ENCODE measurements around the gene USP6NL. TPM values are rescaled to one million over a fixed set of nuclear protein-coding genes. Genes with fewer than 3 reads are reported as not detected.

The USP6NL gene
- total RNA-seq, 2 donors from 2014 or later, result 18.3 to 20.1 TPM

- DNase-seq (no peak), ATAC-seq (no peak)
- intact Hi-C loops (cut with DNase I, micrococcal nuclease), result no loop called here
Measured at GRCh38 chr10:11532306-11532705, 79.1 kb downstream of the USP6NL start.

- ATAC-seq (no peak), DNase-seq (no peak)
- intact Hi-C loops (cut with DNase I, micrococcal nuclease), result no loop called here
Measured at GRCh38 chr10:11530806-11531205, 80.6 kb downstream of the USP6NL start.

- DNase-seq (no peak), ATAC-seq (no peak)
- intact Hi-C loops (cut with DNase I, micrococcal nuclease), result loop anchor here in 1 of 2 donors (10.0 kb wide), 1 partner anchor 75 kb away; no protein-coding TSS in a partner anchor
Measured at GRCh38 chr10:11529276-11529903, 82.1 kb downstream of the USP6NL start.

GRCh38 chr10:11528286-11528685 is 83.2 kb downstream of the USP6NL start:
- DNase-seq, result no peak
- no peak for ATAC-seq
- intact Hi-C loops (cut with DNase I, micrococcal nuclease), result loop anchor here in 1 of 2 donors (10.0 kb wide), 1 partner anchor 77 kb away; no protein-coding TSS in a partner anchor

GRCh38 chr10:11527691-11528255 is 83.7 kb downstream of the USP6NL start:
- no peak for ATAC-seq
- DNase-seq, result no peak
- intact Hi-C loops (cut with DNase I, micrococcal nuclease), result loop anchor here in 1 of 2 donors (10.0 kb wide), 1 partner anchor 77 kb away; no protein-coding TSS in a partner anchor

- intact Hi-C loops (cut with DNase I, micrococcal nuclease), result loop anchor here in 1 of 2 donors (10.0 kb wide), 1 partner anchor 78 kb away; no protein-coding TSS in a partner anchor
- ATAC-seq, result no peak
Measured at GRCh38 chr10:11527068-11527467, 84.4 kb downstream of the USP6NL start.

GRCh38 chr10:11525503-11525902 is 85.9 kb downstream of the USP6NL start:
- DNase-seq (peak in 1 of 2 donors; percentile 35), ATAC-seq (no peak)
- intact Hi-C loops (cut with DNase I, micrococcal nuclease), result loop anchor here in 1 of 2 donors (10.0 kb wide), 1 partner anchor 79 kb away; no protein-coding TSS in a partner anchor

More at GRCh38 chr10:11527068-11527467, 84.4 kb downstream of the USP6NL start:
- no peak for DNase-seq

- intact Hi-C loops (cut with DNase I, micrococcal nuclease), result loop anchor here in 1 of 2 donors (10.0 kb wide), 1 partner anchor 82 kb away; no protein-coding TSS in a partner anchor
- DNase-seq (peak; percentile 40 to 52), ATAC-seq (peak; percentile 92)
Measured at GRCh38 chr10:11522821-11523245, 88.6 kb downstream of the USP6NL start.

- ATAC-seq (no peak), DNase-seq (no peak)
- intact Hi-C loops (cut with DNase I, micrococcal nuclease), result loop anchor here in 1 of 2 donors (10.0 kb wide), 1 partner anchor 83 kb away; no protein-coding TSS in a partner anchor
Measured at GRCh38 chr10:11521860-11522259, 89.6 kb downstream of the USP6NL start.

- no peak for DNase-seq
- intact Hi-C loops (cut with DNase I, micrococcal nuclease), result loop anchor here in 1 of 2 donors (10.0 kb wide), 1 partner anchor 84 kb away; no protein-coding TSS in a partner anchor
- no peak for ATAC-seq
Measured at GRCh38 chr10:11520892-11521291, 90.6 kb downstream of the USP6NL start.

- ATAC-seq (no peak), DNase-seq (no peak)
- intact Hi-C loops (cut with DNase I, micrococcal nuclease), result loop anchor here (5.0 to 10.0 kb wide), 2 partner anchors 208 to 210 kb away; no protein-coding TSS in a partner anchor
Measured at GRCh38 chr10:11517150-11517549, 94.3 kb downstream of the USP6NL start.

- no peak for ATAC-seq
- no peak for DNase-seq
- intact Hi-C loops (cut with DNase I, micrococcal nuclease), result loop anchor here (5.0 to 10.0 kb wide), 2 partner anchors 208 to 211 kb away; no protein-coding TSS in a partner anchor
Measured at GRCh38 chr10:11516431-11516746, 95.1 kb downstream of the USP6NL start.

GRCh38 chr10:11515596-11516430 is 95.6 kb downstream of the USP6NL start:
- intact Hi-C loops (cut with DNase I, micrococcal nuclease), result loop anchor here (2.0 to 10.0 kb wide), 3 partner anchors 209 to 243 kb away; no protein-coding TSS in a partner anchor
- ATAC-seq (peak; percentile 92), DNase-seq (peak; percentile 31 to 36)

GRCh38 chr10:11513727-11514126 is 97.7 kb downstream of the USP6NL start:
- DNase-seq (no peak), ATAC-seq (no peak)
- intact Hi-C loops (cut with DNase I, micrococcal nuclease), result loop anchor here in 1 of 2 donors (2.0 to 10.0 kb wide), 2 partner anchors 211 to 245 kb away; no protein-coding TSS in a partner anchor

GRCh38 chr10:11512596-11512995 is 98.9 kb downstream of the USP6NL start:
- DNase-seq (no peak), ATAC-seq (no peak)
- intact Hi-C loops (cut with DNase I, micrococcal nuclease), result loop anchor here in 1 of 2 donors (10.0 kb wide), 1 partner anchor 212 kb away; no protein-coding TSS in a partner anchor

GRCh38 chr10:11511321-11511720 is 100.1 kb downstream of the USP6NL start:
- DNase-seq (no peak), ATAC-seq (no peak)
- intact Hi-C loops (cut with DNase I, micrococcal nuclease), result loop anchor here in 1 of 2 donors (10.0 kb wide), 1 partner anchor 213 kb away; no protein-coding TSS in a partner anchor

GRCh38 chr10:11510736-11511135 is 100.7 kb downstream of the USP6NL start:
- DNase-seq (no peak), ATAC-seq (no peak)
- intact Hi-C loops (cut with DNase I, micrococcal nuclease), result loop anchor here in 1 of 2 donors (10.0 kb wide), 1 partner anchor 214 kb away; no protein-coding TSS in a partner anchor

GRCh38 chr10:11510281-11510680 is 101.2 kb downstream of the USP6NL start:
- ATAC-seq, result no peak
- intact Hi-C loops (cut with DNase I, micrococcal nuclease), result loop anchor here in 1 of 2 donors (10.0 kb wide), 1 partner anchor 215 kb away; no protein-coding TSS in a partner anchor
- no peak for DNase-seq

GRCh38 chr10:11509036-11509435 is 102.4 kb downstream of the USP6NL start:
- intact Hi-C loops (cut with DNase I, micrococcal nuclease), result no loop called here
- no peak for DNase-seq
- no peak for ATAC-seq

Measured in left colon (tissue), 2 donors.